GM12875 (cell line): ENCODE data around the gene TLR6.

Experiments
- H3K4me3 ChIP-seq: one replicate; pipeline ENCODE4 v1.5.1; 2011; ENCODE audit warnings: low read depth, low read length, control low read depth
- CTCF ChIP-seq: IDR thresholded peaks from 2 replicates; pipeline ENCODE4 v1.5.1; 2011; ENCODE audit warnings: low read depth, mild to moderate bottlenecking, control low read depth, inconsistent platforms, low read length, moderate library complexity, borderline replicate concordance; ENCODE audit not compliant: insufficient read depth

TLR6 gene

GRCh38 chr4:38868059-38868960 lies 11.7 kb upstream of the TLR6 start:
- no peak for TF ChIP-seq CTCF
- peak overlapping the region; percentile 48 for H3K4me3 ChIP-seq

- TF ChIP-seq CTCF = no peak
- H3K4me3 ChIP-seq = peak within 1 kb of the TSS; percentile 48
Observed at GRCh38 chr4:38867478-38868058, 11.0 kb upstream of the TLR6 start, which contains the start of gene FAM114A1. TSS of gene FAM114A1 (plus strand) at chr4:38867806. CDS start at chr4:38878079, 10,273 bp downstream.

GRCh38 chr4:38866973-38867477 lies 10.4 kb upstream of the TLR6 start:
- peak overlapping the region; percentile 48 for H3K4me3 ChIP-seq
- no peak for TF ChIP-seq CTCF

- no peak overlapping the region for H3K4me3 ChIP-seq
- no peak for TF ChIP-seq CTCF
Observed at GRCh38 chr4:38865445-38865844, 8.8 kb upstream of the TLR6 start.

GRCh38 chr4:38861791-38862190 lies 5.2 kb upstream of the TLR6 start:
- no peak overlapping the region for H3K4me3 ChIP-seq
- no peak for TF ChIP-seq CTCF

- no peak overlapping the region for H3K4me3 ChIP-seq
- TF ChIP-seq CTCF = peak; percentile 82
Observed at GRCh38 chr4:38860788-38861424, 4.3 kb upstream of the TLR6 start.

- H3K4me3 ChIP-seq = no peak overlapping the region
- no peak for TF ChIP-seq CTCF
Observed at GRCh38 chr4:38859501-38859900, 2.9 kb upstream of the TLR6 start.
